Suprapubic skin (tissue), 4 donors: ENCODE results near the gene ERBB4. TPM values are rescaled to one million over a fixed set of nuclear protein-coding genes. Genes with fewer than 3 reads are reported as not detected.

Experiments used
- DNase-seq, 2 donors: peaks; one replicate each; pipeline ENCODE4 v3.0.0-alpha.2; 2019; ENCODE audit warnings: low spot score in 2 of 2
- H3K27ac ChIP-seq: fragments of 200-600 bp; sonication (generic); one replicate; pipeline ENCODE4 v1.5.1; 2019
- H3K27me3 ChIP-seq: fragments of 200-600 bp; sonication (generic); one replicate; pipeline ENCODE4 v1.5.1; 2019
- H3K36me3 ChIP-seq: fragments of 200-600 bp; sonication (generic); one replicate; pipeline ENCODE4 v1.5.1; 2019
- H3K4me1 ChIP-seq: fragments of 200-600 bp; sonication (generic); one replicate; pipeline ENCODE4 v1.5.1; 2019
- H3K4me3 ChIP-seq: fragments of 200-600 bp; sonication (generic); one replicate; pipeline ENCODE4 v1.5.1; 2019; ENCODE audit warnings: mild to moderate bottlenecking
- H3K9me3 ChIP-seq: fragments of 200-600 bp; sonication (generic); one replicate; pipeline ENCODE4 v1.5.1; 2019
- EP300 ChIP-seq: sonication (generic); formaldehyde crosslinking; IDR thresholded peaks from one replicate; pipeline ENCODE4 v1.6.1; 2017; ENCODE audit warnings: antibody characterized with exemption
- POLR2A ChIP-seq, 2 donors: fragments of 450-650 bp; IDR thresholded peaks; one replicate each; pipeline ENCODE4 v1.6.1; 2017; ENCODE audit warnings: antibody characterized with exemption in 2 of 2, mild to moderate bottlenecking in 2 of 2, moderate library complexity in 2 of 2
- POLR2AphosphoS5 ChIP-seq, 3 donors: sonication (generic); formaldehyde crosslinking; IDR thresholded peaks; one replicate each; pipeline ENCODE4 v1.6.1; 2017; ENCODE audit warnings: antibody characterized with exemption in 3 of 3
- WGBS: methylation state at CpG from one replicate; pipeline ENCODE4 v1.1.5; 2018; 5-methylcytosine and 5-hydroxymethylcytosine counted together
- total RNA-seq, 4 donors: library from RNA; depleted of rRNA; stranded (reverse); fragments of >200 nt; gene quantifications; one replicate each; pipeline ENCODE4 v1.1.0, GENCODE V29; 2016
- TF ChIP-seq, protein P1 (sequence below), 2 donors: fragments of 200-600 bp in 1 of 2; fragments of 450-650 bp in 1 of 2; sonication (generic) in 1 of 2; IDR thresholded peaks; one replicate each; pipeline ENCODE4 v1.5.1; 2016 to 2019; ENCODE audit warnings: antibody characterized with exemption in 2 of 2, mild to moderate bottlenecking in 1 of 2, moderate library complexity in 1 of 2

Gene ERBB4
- total RNA-seq, 4 donors from 2014 or later, result 0.95 to 6.4 (median 1.5) TPM

DNA sequence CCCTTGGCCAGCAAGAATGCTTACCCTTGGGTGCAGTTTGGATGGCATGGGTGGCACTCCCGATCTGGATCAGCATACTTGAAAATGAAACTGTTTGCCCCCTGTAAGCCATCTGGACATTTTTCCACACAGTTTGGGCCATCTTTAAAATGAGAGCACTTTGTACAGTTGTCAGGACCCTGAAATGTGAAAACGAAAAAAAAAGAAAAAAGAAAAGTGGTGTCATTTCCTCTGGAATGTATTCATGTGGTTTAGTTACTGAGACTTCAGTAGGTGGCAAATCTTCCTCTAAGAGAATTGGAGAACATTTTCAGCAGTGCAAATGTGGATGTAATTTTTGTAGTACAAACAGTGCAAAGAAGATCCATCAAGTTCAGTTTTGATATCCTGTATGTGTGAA, 873.3 kb downstream of the ERBB4 start:
- H3K9me3 ChIP-seq, result no peaks in the 10 kb centered on the region
- no peaks in the 10 kb centered on the region for H3K27me3 ChIP-seq
- 66% methylated on average over 2 of the region's 2 CpGs for WGBS
- H3K4me1 ChIP-seq, result no peaks in the 10 kb centered on the region
- H3K36me3 ChIP-seq, result no peaks in the 10 kb centered on the region
- DNase-seq, result no peak
- H3K4me3 ChIP-seq, result no peak overlapping the region
- H3K27ac ChIP-seq, result no peak overlapping the region
- TF ChIP-seq POLR2A (IDR thresholded peaks at IDR 0.05) (no peak), EP300 (no peak), POLR2AphosphoS5 (IDR thresholded peaks at IDR 0.05) (no peak)
- TF ChIP-seq, protein P1, sequence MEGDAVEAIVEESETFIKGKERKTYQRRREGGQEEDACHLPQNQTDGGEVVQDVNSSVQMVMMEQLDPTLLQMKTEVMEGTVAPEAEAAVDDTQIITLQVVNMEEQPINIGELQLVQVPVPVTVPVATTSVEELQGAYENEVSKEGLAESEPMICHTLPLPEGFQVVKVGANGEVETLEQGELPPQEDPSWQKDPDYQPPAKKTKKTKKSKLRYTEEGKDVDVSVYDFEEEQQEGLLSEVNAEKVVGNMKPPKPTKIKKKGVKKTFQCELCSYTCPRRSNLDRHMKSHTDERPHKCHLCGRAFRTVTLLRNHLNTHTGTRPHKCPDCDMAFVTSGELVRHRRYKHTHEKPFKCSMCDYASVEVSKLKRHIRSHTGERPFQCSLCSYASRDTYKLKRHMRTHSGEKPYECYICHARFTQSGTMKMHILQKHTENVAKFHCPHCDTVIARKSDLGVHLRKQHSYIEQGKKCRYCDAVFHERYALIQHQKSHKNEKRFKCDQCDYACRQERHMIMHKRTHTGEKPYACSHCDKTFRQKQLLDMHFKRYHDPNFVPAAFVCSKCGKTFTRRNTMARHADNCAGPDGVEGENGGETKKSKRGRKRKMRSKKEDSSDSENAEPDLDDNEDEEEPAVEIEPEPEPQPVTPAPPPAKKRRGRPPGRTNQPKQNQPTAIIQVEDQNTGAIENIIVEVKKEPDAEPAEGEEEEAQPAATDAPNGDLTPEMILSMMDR (IDR thresholded peaks at IDR 0.05), result no peak

- WGBS, result 57% methylated on average over 2 of the region's 2 CpGs
- TF ChIP-seq EP300, result no peak
- TF ChIP-seq POLR2A (IDR thresholded peaks at IDR 0.05), result no peak
- TF ChIP-seq POLR2AphosphoS5 (IDR thresholded peaks at IDR 0.05), result no peak
- TF ChIP-seq, protein P1 (IDR thresholded peaks at IDR 0.05), result no peak
- Histone ChIP-seq H3K36me3 (no peaks in the 10 kb centered on the region), H3K9me3 (no peaks in the 10 kb centered on the region), H3K27ac (no peak overlapping the region), H3K4me1 (no peaks in the 10 kb centered on the region), H3K4me3 (no peak overlapping the region), H3K27me3 (no peaks in the 10 kb centered on the region)
- no peak for DNase-seq
Measured at GRCh38 chr2:211664321-211664720, 874.3 kb downstream of the ERBB4 start.

DNA sequence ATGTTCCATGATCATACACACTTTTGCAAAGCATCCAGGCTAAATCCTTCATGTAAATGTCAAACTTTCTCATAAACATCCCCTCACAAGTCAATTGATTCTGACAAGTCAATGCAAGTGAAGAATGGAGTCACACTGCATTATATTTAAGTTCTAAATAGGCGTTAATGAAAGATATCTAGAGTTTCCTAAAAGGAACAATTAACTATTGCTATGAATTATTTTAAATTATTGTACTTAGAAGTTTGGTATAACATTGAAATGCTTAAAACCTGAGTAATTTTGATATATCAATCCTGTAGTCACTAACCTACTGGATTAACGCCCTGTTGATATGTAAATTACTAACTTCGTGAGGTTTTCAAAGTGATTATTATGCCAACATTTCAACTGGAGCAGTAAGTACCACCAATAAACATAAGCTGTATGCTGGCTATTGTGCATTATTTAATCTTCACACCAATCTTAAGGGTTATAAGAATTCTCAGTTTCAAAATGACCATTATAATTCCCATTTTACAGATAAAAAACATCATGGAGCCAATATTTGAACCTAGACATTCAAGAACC, 884.3 kb downstream of the ERBB4 start:
- WGBS, result 80% methylated on average over 3 of the region's 3 CpGs
- no peak for DNase-seq
- Histone ChIP-seq H3K27ac (no peak overlapping the region), H3K27me3 (no peaks in the 10 kb centered on the region), H3K36me3 (no peaks in the 10 kb centered on the region), H3K9me3 (no peaks in the 10 kb centered on the region), H3K4me1 (no peaks in the 10 kb centered on the region), H3K4me3 (no peak overlapping the region)
- TF ChIP-seq EP300 (no peak), POLR2AphosphoS5 (IDR thresholded peaks at IDR 0.05) (no peak), POLR2A (IDR thresholded peaks at IDR 0.05) (no peak)
- TF ChIP-seq, protein P1 (IDR thresholded peaks at IDR 0.05), result no peak

- Histone ChIP-seq H3K36me3 (no peaks in the 10 kb centered on the region), H3K27ac (no peak overlapping the region), H3K4me3 (no peak overlapping the region), H3K27me3 (no peaks in the 10 kb centered on the region), H3K9me3 (no peaks in the 10 kb centered on the region), H3K4me1 (no peaks in the 10 kb centered on the region)
- 67% methylated on average over 1 of the region's 1 CpG for WGBS
- DNase-seq, result no peak
- TF ChIP-seq POLR2AphosphoS5 (IDR thresholded peaks at IDR 0.05) (no peak), POLR2A (IDR thresholded peaks at IDR 0.05) (no peak), EP300 (no peak)
- TF ChIP-seq, protein P1 (IDR thresholded peaks at IDR 0.05), result no peak
Measured at GRCh38 chr2:211652327-211652726, 886.3 kb downstream of the ERBB4 start.

GRCh38 chr2:211649331-211649730, 889.3 kb downstream of the ERBB4 start:
- Histone ChIP-seq H3K27ac (no peak overlapping the region), H3K9me3 (no peaks in the 10 kb centered on the region), H3K27me3 (no peaks in the 10 kb centered on the region), H3K4me1 (no peaks in the 10 kb centered on the region), H3K36me3 (no peaks in the 10 kb centered on the region), H3K4me3 (no peak overlapping the region)
- WGBS, result 84% methylated on average over 2 of the region's 2 CpGs
- TF ChIP-seq EP300 (no peak), POLR2A (IDR thresholded peaks at IDR 0.05) (no peak), POLR2AphosphoS5 (IDR thresholded peaks at IDR 0.05) (no peak)
- TF ChIP-seq, protein P1 (IDR thresholded peaks at IDR 0.05), result no peak
- no peak for DNase-seq
